Endothelial cell of umbilical vein (primary cell): ENCODE data around the gene SRPK1. TPM values are rescaled to one million over a fixed set of nuclear protein-coding genes. Genes with fewer than 3 reads are reported as not detected.

Experiments
- BruUV-seq: library from RNA; stranded (reverse); fragments of 400-500 nt; replicated peaks from 2 replicates; lab custom pipeline; 2021; lab: Mats Ljungman, UMichigan
- CTCF ChIA-PET: fragments of 300-600, 350-600 bp; sonication (Branson Sonifier 250); formaldehyde crosslinking; loops from one replicate; lab custom pipeline; 2021; ENCODE audit warnings: antibody characterized with exemption, inconsistent platforms; lab: Charles Lee
- POLR2A ChIA-PET: fragments of 300-600, 350-600 bp; sonication (Branson Sonifier 250); formaldehyde crosslinking; loops from one replicate; lab custom pipeline; 2021; ENCODE audit warnings: antibody characterized with exemption, inconsistent platforms; lab: Charles Lee
- DNase-seq: peaks from one replicate; pipeline ENCODE4 v3.0.0-alpha.2; 2011; ENCODE audit warnings: low read depth, low spot score
- FAIRE-seq: peaks from 2 replicates; lab custom pipeline; 2011; peaks lifted over from hg19 to GRCh38; lab: Jason Lieb, UNC
- H2AFZ ChIP-seq: 2 replicates; pipeline ENCODE4 v1.6.0; 2012; ENCODE audit warnings: low read depth, low read length, control low read depth, inconsistent platforms
- H3K27ac ChIP-seq: 2 replicates; pipeline ENCODE4 v1.5.1; 2011; ENCODE audit warnings: low read depth, mild to moderate bottlenecking, control low read depth, low read length, moderate library complexity; ENCODE audit not compliant: insufficient read depth
- H3K27me3 ChIP-seq, 2 experiments: 2 replicates each; pipeline versions ENCODE4 v1.6.0 to v1.6.1; 2011; ENCODE audit warnings: low read length in 2 of 2, mixed read lengths in 1 of 2; ENCODE audit not compliant: control insufficient read depth in 2 of 2, insufficient read depth in 2 of 2
- H3K36me3 ChIP-seq, 2 experiments: 2 replicates in 1 of 2; 3 replicates in 1 of 2; pipeline ENCODE4 v1.5.1; 2011; ENCODE audit warnings: low read length in 2 of 2, mild to moderate bottlenecking in 1 of 2, moderate library complexity in 1 of 2; ENCODE audit not compliant: control insufficient read depth in 2 of 2, insufficient read depth in 2 of 2; ENCODE audit errors: extremely low read depth in 1 of 2
- H3K4me1 ChIP-seq: 3 replicates; pipeline ENCODE4 v1.5.1; 2011; ENCODE audit warnings: mild to moderate bottlenecking, low read length; ENCODE audit not compliant: control insufficient read depth, insufficient read depth; ENCODE audit errors: extremely low read depth
- H3K4me2 ChIP-seq: 2 replicates; pipeline ENCODE4 v1.6.1; 2011; ENCODE audit warnings: low read length, control low read depth, mixed read lengths; ENCODE audit not compliant: insufficient read depth
- H3K4me3 ChIP-seq, 3 experiments: fragments of 200-600 bp in 1 of 3; sonication (generic), shearing (Covaris generic) in 1 of 3; replicated peaks in 1 of 3; 2 replicates each; pipeline ENCODE4 v1.5.1; 2011 to 2016; ENCODE audit warnings: control low read depth in 3 of 3, low read length in 3 of 3, mild to moderate bottlenecking in 2 of 3, inconsistent platforms in 1 of 3, low read depth in 1 of 3, moderate library complexity in 1 of 3; ENCODE audit not compliant: insufficient read depth in 1 of 3
- H3K79me2 ChIP-seq: 2 replicates; pipeline ENCODE4 v1.6.0; 2012; ENCODE audit warnings: low read length, inconsistent platforms; ENCODE audit not compliant: control insufficient read depth, insufficient read depth
- H3K9ac ChIP-seq: replicated peaks from 2 replicates; pipeline ENCODE3; 2011; ENCODE audit warnings: low read length, control low read depth; ENCODE audit not compliant: insufficient read depth; ENCODE audit errors: extremely low read depth
- H3K9me1 ChIP-seq: replicated peaks from 3 replicates; pipeline ENCODE4 v1.6.0; 2011; ENCODE audit warnings: mild to moderate bottlenecking, low read length; ENCODE audit not compliant: control insufficient read depth, insufficient read depth; ENCODE audit errors: extremely low read depth
- H3K9me3 ChIP-seq: replicated peaks from 2 replicates; pipeline ENCODE4 v1.5.1; 2012; ENCODE audit warnings: low read length, inconsistent platforms; ENCODE audit not compliant: control insufficient read depth, insufficient read depth
- H4K20me1 ChIP-seq: replicated peaks from 2 replicates; pipeline ENCODE3; 2011; ENCODE audit warnings: mild to moderate bottlenecking, low read length; ENCODE audit not compliant: control insufficient read depth, insufficient read depth; ENCODE audit errors: extremely low read depth
- CTCF ChIP-seq, 2 donors: IDR thresholded peaks; 1 replicate in 1 of 2; 2 replicates in 1 of 2; pipeline ENCODE4 v1.5.1; 2011; ENCODE audit warnings: low read length in 2 of 2, mild to moderate bottlenecking in 2 of 2, moderate library complexity in 2 of 2, control low read depth in 1 of 2, inconsistent platforms in 1 of 2, low read depth in 1 of 2; ENCODE audit not compliant: insufficient read depth in 1 of 2; ENCODE audit errors: extremely low read depth in 1 of 2
- EZH2 ChIP-seq: IDR thresholded peaks from 2 replicates; pipeline ENCODE4 v1.6.1; 2012; ENCODE audit warnings: borderline replicate concordance, low read depth, mild to moderate bottlenecking, moderate library complexity, low read length, inconsistent platforms; ENCODE audit not compliant: severe bottlenecking
- FOS ChIP-seq: IDR thresholded peaks from 2 replicates; pipeline ENCODE4 v1.6.1; 2011; ENCODE audit warnings: mild to moderate bottlenecking, low read length, moderate library complexity, borderline replicate concordance; ENCODE audit not compliant: insufficient read depth
- GATA2 ChIP-seq: IDR thresholded peaks from 2 replicates; pipeline ENCODE4 v1.7.0; 2011; ENCODE audit warnings: low read depth, mild to moderate bottlenecking, moderate library complexity, mixed read lengths, low read length; ENCODE audit not compliant: insufficient read length, insufficient read depth
- JUN ChIP-seq: IDR thresholded peaks from 2 replicates; pipeline ENCODE4 v1.6.1; 2011; ENCODE audit warnings: borderline replicate concordance, low read depth; ENCODE audit not compliant: insufficient read length, insufficient read depth
- MAX ChIP-seq: IDR thresholded peaks from 2 replicates; pipeline ENCODE4 v1.6.1; 2011; ENCODE audit not compliant: insufficient read depth, insufficient read length
- MYC ChIP-seq: IDR thresholded peaks from one replicate; pipeline ENCODE4 v1.6.1; 2011; ENCODE audit warnings: mild to moderate bottlenecking, low read depth, low read length
- POLR2A ChIP-seq: IDR thresholded peaks from 2 replicates; pipeline ENCODE4 v1.6.1; 2012; ENCODE audit warnings: low read depth, mild to moderate bottlenecking, control low read depth, low read length
- POLR2AphosphoS5 ChIP-seq: IDR thresholded peaks from 2 replicates; pipeline ENCODE4 v1.6.1; 2012; ENCODE audit warnings: low read depth, mild to moderate bottlenecking, control low read depth, low read length, moderate library complexity; ENCODE audit not compliant: insufficient read depth
- dilution Hi-C: fragments of 300-500 bp; cut with MboI; formaldehyde crosslinking; loops from one replicate; pipeline ENCODE4 v1.15.0; 2019; ENCODE audit warnings: low sequenced_read_pairs; ENCODE audit not compliant: extremely low pct_ligation_motif_present
- intact Hi-C: fragments of 100-400 bp; cut with micrococcal nuclease; formaldehyde crosslinking; loops from one replicate; pipeline ENCODE4 v1.10.0; 2022
- polyA plus RNA-seq, 4 experiments: library from polyadenylated mRNA; depleted of rRNA in 3 of 4; stranded (reverse) in 3 of 4; unstranded in 1 of 4; fragments of >200 nt; gene quantifications; 2 replicates each; pipeline versions ENCODE4 v1.2.1 to v1.2.3, GENCODE V29; 2011 to 2012; ENCODE audit warnings: missing spikeins in 1 of 4
- total RNA-seq: library from RNA; stranded (reverse); gene quantifications from 2 replicates; pipeline ENCODE4 v1.2.3, GENCODE V29; 2021

The SRPK1 gene
- total and polyA plus RNA-seq, 2 donors (not counting 3 experiments of a cell fraction or from before 2014, with no cell fraction given), result 18.9 to 72.7 TPM

GRCh38 chr6:35842381-35842780 lies 78.5 kb downstream of the SRPK1 start:
- Histone ChIP-seq H3K36me3 (no peaks in the 10 kb centered on the region), H2AFZ (no peak overlapping the region), H3K4me2 (no peak overlapping the region), H4K20me1 (no peaks in the 10 kb centered on the region), H3K79me2 (no peaks in the 10 kb centered on the region), H3K4me3 (no peak overlapping the region), H3K27ac (no peak overlapping the region), H3K4me1 (peaks cover 13% of the 10 kb centered on the region), H3K27me3 (no peaks in the 10 kb centered on the region), H3K9me1 (no peaks in the 10 kb centered on the region), H3K9ac (no peak overlapping the region), H3K9me3 (no peaks in the 10 kb centered on the region)
- dilution Hi-C loops, result no loop called here
- no TSS peak for BruUV-seq
- no peak for DNase-seq
- ChIA-PET CTCF (interaction anchor here (1.0 to 1.3 kb wide), 2 partner anchors 12 to 43 kb away, joined by 3 read pairs; no protein-coding TSS in a partner anchor), POLR2A (no interaction called here)
- intact Hi-C loops, result no loop called here
- TF ChIP-seq EZH2 (no peak), MAX (no peak), MYC (no peak), POLR2A (no peak), GATA2 (no peak), POLR2AphosphoS5 (no peak), FOS (no peak), JUN (no peak), CTCF (IDR thresholded peaks at IDR 0.05; ENCODE audit: extremely low read depth in 1 of 2, insufficient read depth in 1 of 2, low read depth in 1 of 2, low read length in 2 of 2) (no peak)
- FAIRE-seq, result no peak
